CD4-positive, alpha-beta T cell treated with Interleukin-17A for 1 hour (primary cell): ENCODE measurements around the gene FCRL5.
A peak's percentile ranks its signal among the peaks of the same experiment; 100 is the strongest.
"Not testable (repeated sequence)": the region's sequence is repeated elsewhere in the genome, so short reads cannot be mapped to it uniquely, and the experiment has no call there.

Source experiments
- DNase-seq: peaks from one replicate; pipeline ENCODE4 v3.0.0-alpha.2; 2020

FCRL5 gene

GRCh38 chr1:157551694-157552693 lies at the start of gene FCRL5:
TSS of gene FCRL5 (minus strand) at chr1:157552515. CDS start at chr1:157552362, 153 bp downstream.
- no peak for DNase-seq

- no peak for DNase-seq
Observed at GRCh38 chr1:157600236-157600635, 47.9 kb upstream of the FCRL5 start.

- no peak for DNase-seq
Observed at GRCh38 chr1:157597959-157598667, 45.8 kb upstream of the FCRL5 start, which contains the start of gene FCRL4. TSS of gene FCRL4 (minus strand) at chr1:157598085. CDS start at chr1:157597944, 141 bp downstream.

GRCh38 chr1:157596384-157596783 lies 44.1 kb upstream of the FCRL5 start:
- DNase-seq: no peak

- DNase-seq: no peak
Observed at GRCh38 chr1:157595356-157595755, 43.0 kb upstream of the FCRL5 start.

- DNase-seq: no peak
Observed at GRCh38 chr1:157585984-157586383, 33.7 kb upstream of the FCRL5 start.

GRCh38 chr1:157584503-157584902 lies 32.2 kb upstream of the FCRL5 start:
- DNase-seq: no peak

- DNase-seq: no peak
Observed at GRCh38 chr1:157580828-157581210, 28.5 kb upstream of the FCRL5 start.

- peak; percentile 62 for DNase-seq
Observed at GRCh38 chr1:157580179-157580827, 28.0 kb upstream of the FCRL5 start.

GRCh38 chr1:157577420-157577819 lies 25.1 kb upstream of the FCRL5 start:
- no peak for DNase-seq

- DNase-seq: no peak
Observed at GRCh38 chr1:157575744-157576143, 23.4 kb upstream of the FCRL5 start.

GRCh38 chr1:157574836-157575235 lies 22.5 kb upstream of the FCRL5 start:
- DNase-seq: no peak

- no peak for DNase-seq
Observed at GRCh38 chr1:157566484-157567300, 14.4 kb upstream of the FCRL5 start.

- no peak for DNase-seq
Observed at GRCh38 chr1:157562515-157562914, 10.2 kb upstream of the FCRL5 start.

- DNase-seq: no peak
Observed at GRCh38 chr1:157558119-157558518, 5.8 kb upstream of the FCRL5 start.

- DNase-seq: not testable (repeated sequence)
Observed at GRCh38 chr1:157548081-157548480, 4.2 kb downstream of the FCRL5 start.

- DNase-seq: no peak
Observed at GRCh38 chr1:157542676-157543075, 9.6 kb downstream of the FCRL5 start.

GRCh38 chr1:157540852-157541251 lies 11.5 kb downstream of the FCRL5 start:
- no peak for DNase-seq

GRCh38 chr1:157540160-157540748 lies 12.1 kb downstream of the FCRL5 start:
- DNase-seq: no peak

- no peak for DNase-seq
Observed at GRCh38 chr1:157539568-157539967, 12.7 kb downstream of the FCRL5 start.

- DNase-seq: no peak
Observed at GRCh38 chr1:157532569-157532968, 19.7 kb downstream of the FCRL5 start.
